ENCODE results near the gene PFN1. TPM values are rescaled to one million over a fixed set of nuclear protein-coding genes. Genes with fewer than 3 reads are reported as not detected.

The PFN1 gene
- total and polyA plus RNA-seq, 2 donors from 2014 or later = 496 to 614 TPM

- no peak for TF ChIP-seq CTCF (IDR thresholded peaks at IDR 0.05; ENCODE audit: borderline replicate concordance, extremely low read depth, insufficient read depth)
- peaks cover 0 to 39% (median 31%) of the 10 kb centered on the region in 3 donors for H3K36me3 ChIP-seq (ENCODE audit: control insufficient read depth in 2 of 3, insufficient read depth in 3 of 3, low read length in 3 of 3)
- intact Hi-C loops (cut with DNase I) = no loop called here
- no peak for FAIRE-seq
- no peak overlapping the region for H3K27ac ChIP-seq (ENCODE audit: low read depth in 2 of 2, low read length in 2 of 2)
- peaks cover 0 to 5% (median 2%) of the 10 kb centered on the region in 3 donors for H3K4me1 ChIP-seq (ENCODE audit: control insufficient read depth in 2 of 3, insufficient read depth in 2 of 3, low read depth in 1 of 3, low read length in 3 of 3)
- H3K9ac ChIP-seq (ENCODE audit: low read length in 3 of 3) = no peak overlapping the region
- no peak overlapping the region for H3K4me3 ChIP-seq (ENCODE audit: low read length in 3 of 3)
- H3K9me3 ChIP-seq (ENCODE audit: control insufficient read depth in 2 of 3, insufficient read depth in 1 of 3, low read length in 3 of 3) = no peaks in the 10 kb centered on the region
- no peak for DNase-seq
- H3K27me3 ChIP-seq (ENCODE audit: control insufficient read depth, insufficient read depth, low read length) = no peaks in the 10 kb centered on the region
These were observed 30.4 kb upstream of the PFN1 start for GRCh38 chr17:4978726-4979125.

- H3K27ac ChIP-seq (ENCODE audit: low read depth in 2 of 2, low read length in 2 of 2) = no peak overlapping the region
- TF ChIP-seq CTCF (IDR thresholded peaks at IDR 0.05; ENCODE audit: borderline replicate concordance, extremely low read depth, insufficient read depth) = no peak
- no peaks in the 10 kb centered on the region for H3K27me3 ChIP-seq (ENCODE audit: control insufficient read depth, insufficient read depth, low read length)
- intact Hi-C loops (cut with DNase I) = no loop called here
- H3K4me1 ChIP-seq (ENCODE audit: control insufficient read depth in 2 of 3, insufficient read depth in 2 of 3, low read depth in 1 of 3, low read length in 3 of 3) = peaks cover 3 to 14% (median 4%) of the 10 kb centered on the region in 3 donors
- no peak overlapping the region for H3K4me3 ChIP-seq (ENCODE audit: low read length in 3 of 3)
- peaks cover 0 to 38% (median 27%) of the 10 kb centered on the region in 3 donors for H3K36me3 ChIP-seq (ENCODE audit: control insufficient read depth in 2 of 3, insufficient read depth in 3 of 3, low read length in 3 of 3)
- FAIRE-seq (no peak), DNase-seq (peak in 1 of 5 donors; percentile 40)
- no peak overlapping the region for H3K9ac ChIP-seq (ENCODE audit: low read length in 3 of 3)
- H3K9me3 ChIP-seq (ENCODE audit: control insufficient read depth in 2 of 3, insufficient read depth in 1 of 3, low read length in 3 of 3) = no peaks in the 10 kb centered on the region
These were observed 25.9 kb upstream of the PFN1 start for GRCh38 chr17:4974115-4974670.

- no peak for FAIRE-seq
- no peak overlapping the region for H3K9ac ChIP-seq (ENCODE audit: low read length in 3 of 3)
- peak in 1 of 5 donors; percentile 66 for DNase-seq
- no peak overlapping the region for H3K27ac ChIP-seq (ENCODE audit: low read depth in 2 of 2, low read length in 2 of 2)
- intact Hi-C loops (cut with DNase I) = no loop called here
- H3K27me3 ChIP-seq (ENCODE audit: control insufficient read depth, insufficient read depth, low read length) = no peaks in the 10 kb centered on the region
- no peak overlapping the region for H3K4me3 ChIP-seq (ENCODE audit: low read length in 3 of 3)
- peaks cover 3 to 19% (median 4%) of the 10 kb centered on the region in 3 donors for H3K4me1 ChIP-seq (ENCODE audit: control insufficient read depth in 2 of 3, insufficient read depth in 2 of 3, low read depth in 1 of 3, low read length in 3 of 3)
- peaks cover 0 to 33% (median 24%) of the 10 kb centered on the region in 3 donors for H3K36me3 ChIP-seq (ENCODE audit: control insufficient read depth in 2 of 3, insufficient read depth in 3 of 3, low read length in 3 of 3)
- H3K9me3 ChIP-seq (ENCODE audit: control insufficient read depth in 2 of 3, insufficient read depth in 1 of 3, low read length in 3 of 3) = no peaks in the 10 kb centered on the region
- TF ChIP-seq CTCF (IDR thresholded peaks at IDR 0.05; ENCODE audit: borderline replicate concordance, extremely low read depth, insufficient read depth) = no peak
These were observed 25.2 kb upstream of the PFN1 start for GRCh38 chr17:4973256-4974114.
